Measurements from ENCODE around the gene NOP10.

The NOP10 gene

DNA sequence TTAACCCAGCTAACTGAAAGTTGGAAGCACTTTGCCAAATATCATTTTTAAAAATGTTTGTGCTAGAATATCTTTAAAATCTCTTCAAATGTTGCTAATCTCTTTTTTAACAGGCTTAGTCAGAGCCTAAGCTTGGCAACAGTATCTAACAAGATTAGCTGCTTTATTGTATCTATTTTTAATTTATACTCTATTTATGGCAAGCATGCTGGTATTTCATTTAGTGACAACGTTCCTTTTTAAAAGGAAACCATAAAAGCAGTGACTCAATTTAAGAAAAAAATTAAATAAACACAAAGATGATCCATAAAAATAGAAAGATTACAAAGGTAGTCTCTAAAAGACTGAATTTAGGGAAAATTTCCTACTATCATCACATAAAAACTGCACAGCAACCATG, 45.9 kb downstream of the NOP10 start:
- TF ChIP-seq, protein P1, sequence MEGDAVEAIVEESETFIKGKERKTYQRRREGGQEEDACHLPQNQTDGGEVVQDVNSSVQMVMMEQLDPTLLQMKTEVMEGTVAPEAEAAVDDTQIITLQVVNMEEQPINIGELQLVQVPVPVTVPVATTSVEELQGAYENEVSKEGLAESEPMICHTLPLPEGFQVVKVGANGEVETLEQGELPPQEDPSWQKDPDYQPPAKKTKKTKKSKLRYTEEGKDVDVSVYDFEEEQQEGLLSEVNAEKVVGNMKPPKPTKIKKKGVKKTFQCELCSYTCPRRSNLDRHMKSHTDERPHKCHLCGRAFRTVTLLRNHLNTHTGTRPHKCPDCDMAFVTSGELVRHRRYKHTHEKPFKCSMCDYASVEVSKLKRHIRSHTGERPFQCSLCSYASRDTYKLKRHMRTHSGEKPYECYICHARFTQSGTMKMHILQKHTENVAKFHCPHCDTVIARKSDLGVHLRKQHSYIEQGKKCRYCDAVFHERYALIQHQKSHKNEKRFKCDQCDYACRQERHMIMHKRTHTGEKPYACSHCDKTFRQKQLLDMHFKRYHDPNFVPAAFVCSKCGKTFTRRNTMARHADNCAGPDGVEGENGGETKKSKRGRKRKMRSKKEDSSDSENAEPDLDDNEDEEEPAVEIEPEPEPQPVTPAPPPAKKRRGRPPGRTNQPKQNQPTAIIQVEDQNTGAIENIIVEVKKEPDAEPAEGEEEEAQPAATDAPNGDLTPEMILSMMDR (IDR thresholded peaks at IDR 0.05; ENCODE audit: low read depth, low read length, missing control alignments) = no peak
- no peak overlapping the region for H3K4me3 ChIP-seq (ENCODE audit: low read depth, low read length)
- DNase-seq (ENCODE audit: low read depth) = no peak
- in situ Hi-C loops (cut with HindIII; ENCODE audit: low sequenced_read_pairs) = no loop called here

DNA sequence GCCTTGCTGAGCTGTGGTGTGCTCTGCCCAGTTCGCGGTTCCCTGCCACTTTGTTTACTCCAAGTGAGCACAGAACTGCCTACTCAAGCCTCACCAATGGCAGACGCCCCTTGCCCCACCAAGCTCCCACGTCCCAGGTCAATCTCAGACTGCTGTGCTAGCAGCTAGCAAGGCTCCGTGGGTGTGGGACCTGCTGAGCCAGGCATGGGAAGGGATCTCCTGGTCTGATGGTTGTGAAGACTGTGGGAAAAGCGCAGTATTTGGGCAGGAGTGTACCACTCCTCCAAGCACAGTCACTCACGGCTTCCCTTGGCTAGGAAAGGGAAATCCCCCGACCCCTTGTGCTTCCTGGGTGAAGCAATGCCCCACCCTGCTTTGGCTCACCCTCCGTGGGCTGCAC, 50.3 kb downstream of the NOP10 start:
- no peak for DNase-seq (ENCODE audit: low read depth)
- in situ Hi-C loops (cut with HindIII; ENCODE audit: low sequenced_read_pairs) = no loop called here
- no peak overlapping the region for H3K4me3 ChIP-seq (ENCODE audit: low read depth, low read length)
- TF ChIP-seq, protein P1 (IDR thresholded peaks at IDR 0.05; ENCODE audit: low read depth, low read length, missing control alignments) = no peak
